MM.1S (cell line): ENCODE data around the gene IMMP2L.

Experiments used
- DNase-seq: peaks from one replicate; pipeline ENCODE4 v3.0.0-alpha.2; 2015
- H2AFZ ChIP-seq: fragments of 300-600 bp; sonication (generic); 2 replicates; pipeline ENCODE4 v1.6.0; 2016; ENCODE audit warnings: antibody characterized with exemption, low read length
- H3F3A ChIP-seq: fragments of 300-600 bp; sonication (generic); 2 replicates; pipeline ENCODE4 v1.6.1; 2016; ENCODE audit warnings: mild to moderate bottlenecking, antibody characterized with exemption, low read length, moderate library complexity, mixed read lengths; ENCODE audit not compliant: insufficient read depth
- H3K27ac ChIP-seq: fragments of 300-600 bp; sonication (generic); 2 replicates; pipeline ENCODE4 v1.5.1; 2016; ENCODE audit warnings: mild to moderate bottlenecking, low read length
- H3K27me3 ChIP-seq: fragments of 300-600 bp; sonication (generic); replicated peaks from 2 replicates; pipeline ENCODE4 v1.6.0; 2016; ENCODE audit warnings: low read length; ENCODE audit not compliant: insufficient read depth
- H3K36me3 ChIP-seq: fragments of 300-600 bp; sonication (generic); replicated peaks from 2 replicates; pipeline ENCODE4 v1.6.1; 2016; ENCODE audit warnings: mild to moderate bottlenecking, low read length, mixed read lengths; ENCODE audit not compliant: insufficient read depth
- H3K4me1 ChIP-seq: fragments of 300-600 bp; sonication (generic); 2 replicates; pipeline ENCODE4 v1.6.1; 2016; ENCODE audit warnings: low read length, mixed read lengths
- H3K4me2 ChIP-seq: fragments of 300-600 bp; sonication (generic); 2 replicates; pipeline ENCODE4 v1.6.0; 2016; ENCODE audit warnings: low read depth, low read length
- H3K4me3 ChIP-seq: fragments of 300-600 bp; sonication (generic); 2 replicates; pipeline ENCODE4 v1.5.1; 2016; ENCODE audit warnings: low read length, mixed read lengths
- H3K79me2 ChIP-seq: fragments of 300-600 bp; sonication (generic); 2 replicates; pipeline ENCODE4 v1.6.1; 2016; ENCODE audit warnings: mixed run types, low read length, mixed read lengths
- H3K9ac ChIP-seq: fragments of 300-600 bp; sonication (generic); 2 replicates; pipeline ENCODE4 v1.6.1; 2016; ENCODE audit warnings: low read length, mixed read lengths
- H3K9me2 ChIP-seq: fragments of 300-600 bp; sonication (generic); replicated peaks from 2 replicates; pipeline ENCODE4 v1.6.1; 2016; ENCODE audit warnings: mild to moderate bottlenecking, low read length, mixed read lengths; ENCODE audit not compliant: insufficient read depth
- H3K9me3 ChIP-seq: fragments of 300-600 bp; sonication (generic); replicated peaks from 2 replicates; pipeline ENCODE4 v1.6.1; 2016; ENCODE audit warnings: mild to moderate bottlenecking, low read length, mixed read lengths; ENCODE audit not compliant: insufficient read depth
- H4K20me1 ChIP-seq: fragments of 300-600 bp; sonication (generic); 2 replicates; pipeline ENCODE4 v1.6.1; 2016; ENCODE audit warnings: mild to moderate bottlenecking, low read length, moderate library complexity, mixed read lengths; ENCODE audit not compliant: insufficient read depth
- CTCF ChIP-seq: fragments of 300-600 bp; sonication (generic); IDR thresholded peaks from 2 replicates; pipeline ENCODE4 v1.5.1; 2016; ENCODE audit warnings: antibody characterized with exemption, low read length, mixed read lengths
- EZH2 ChIP-seq: fragments of 300-600 bp; sonication (generic); optimal IDR thresholded peaks from 2 replicates; pipeline ENCODE3; 2017; ENCODE audit warnings: low read depth, mild to moderate bottlenecking, antibody characterized with exemption, low read length, mixed read lengths
- EZH2phosphoT487 ChIP-seq: fragments of 300-600 bp; sonication (generic); IDR thresholded peaks from 2 replicates; pipeline ENCODE4 v1.6.1; 2018; ENCODE audit warnings: antibody characterized with exemption, low read length

The IMMP2L gene

GRCh38 chr7:111107579-111107978 lies 454.7 kb downstream of the IMMP2L start:
- Histone ChIP-seq H3F3A (no peaks in the 10 kb centered on the region), H2AFZ (no peak overlapping the region)

DNA sequence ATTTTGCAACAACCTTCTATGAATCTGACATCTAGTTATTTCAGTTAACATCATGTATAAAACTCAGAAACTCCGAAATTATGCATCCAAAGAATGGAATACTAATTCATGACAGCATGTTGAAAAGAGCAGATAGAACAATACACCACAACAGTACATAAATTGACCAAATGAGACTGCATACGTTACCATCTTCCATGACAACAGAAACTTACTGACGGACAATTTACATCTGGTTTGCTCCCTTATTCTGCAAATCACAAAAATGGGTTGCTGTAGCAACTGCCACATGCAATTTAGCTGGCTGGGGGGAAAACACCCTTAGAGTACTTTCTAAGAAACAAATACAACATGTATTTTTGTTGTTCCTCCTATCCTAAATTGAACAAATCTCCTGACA lies 457.0 kb downstream of the IMMP2L start:
- no peak for TF ChIP-seq CTCF
- no peak for TF ChIP-seq EZH2
- TF ChIP-seq EZH2phosphoT487, result no peak
- no peaks in the 10 kb centered on the region for H3K27me3 ChIP-seq
- H3K79me2 ChIP-seq, result no peaks in the 10 kb centered on the region
- no peaks in the 10 kb centered on the region for H3K9me2 ChIP-seq
- no peak overlapping the region for H3K27ac ChIP-seq
- no peaks in the 10 kb centered on the region for H4K20me1 ChIP-seq
- peaks cover 9% of the 10 kb centered on the region for H3K4me1 ChIP-seq
- no peaks in the 10 kb centered on the region for H3K9me3 ChIP-seq
- no peak for DNase-seq
- no peak overlapping the region for H2AFZ ChIP-seq
- no peaks in the 10 kb centered on the region for H3F3A ChIP-seq
- H3K9ac ChIP-seq, result no peak overlapping the region
- no peak overlapping the region for H3K4me2 ChIP-seq
- H3K4me3 ChIP-seq, result no peak overlapping the region
- no peaks in the 10 kb centered on the region for H3K36me3 ChIP-seq

More at GRCh38 chr7:111107579-111107978, 454.7 kb downstream of the IMMP2L start:
- H3K4me3 ChIP-seq, result no peak overlapping the region
- H3K4me2 ChIP-seq, result no peak overlapping the region
- no peak overlapping the region for H3K9ac ChIP-seq
- no peaks in the 10 kb centered on the region for H3K27me3 ChIP-seq
- DNase-seq, result no peak
- TF ChIP-seq EZH2 (no peak), CTCF (no peak)
- H3K4me1 ChIP-seq, result peaks cover 9% of the 10 kb centered on the region
- no peaks in the 10 kb centered on the region for H4K20me1 ChIP-seq
- no peaks in the 10 kb centered on the region for H3K9me3 ChIP-seq
- no peaks in the 10 kb centered on the region for H3K9me2 ChIP-seq
- no peaks in the 10 kb centered on the region for H3K36me3 ChIP-seq
- no peak overlapping the region for H3K27ac ChIP-seq
- H3K79me2 ChIP-seq, result no peaks in the 10 kb centered on the region

DNA sequence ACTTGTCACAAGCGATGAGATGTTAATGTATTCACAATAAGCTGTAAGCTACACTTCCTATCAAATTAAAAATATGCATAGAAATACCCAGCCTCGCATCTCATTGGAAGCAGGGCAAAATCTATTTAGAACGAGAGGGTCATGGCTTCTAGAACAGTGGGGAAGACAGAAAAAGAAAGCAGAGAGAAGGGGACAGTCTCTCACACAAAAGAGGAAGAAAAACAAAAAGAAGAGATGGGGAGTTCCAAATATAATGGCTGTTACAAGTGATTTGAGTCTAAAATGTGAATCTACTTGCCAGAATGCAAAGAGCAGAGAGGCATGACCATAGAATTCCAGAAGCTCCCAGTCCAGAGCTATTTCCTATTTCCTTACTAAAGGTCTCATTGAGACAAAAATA lies 457.6 kb downstream of the IMMP2L start:
- Histone ChIP-seq H3K9me3 (no peaks in the 10 kb centered on the region), H3K9me2 (no peaks in the 10 kb centered on the region), H3K4me1 (peaks cover 9% of the 10 kb centered on the region), H4K20me1 (no peaks in the 10 kb centered on the region), H3K27ac (no peak overlapping the region), H3F3A (no peaks in the 10 kb centered on the region), H2AFZ (no peak overlapping the region), H3K4me2 (no peak overlapping the region), H3K27me3 (no peaks in the 10 kb centered on the region), H3K9ac (no peak overlapping the region), H3K36me3 (no peaks in the 10 kb centered on the region), H3K4me3 (no peak overlapping the region), H3K79me2 (no peaks in the 10 kb centered on the region)
- TF ChIP-seq CTCF (no peak), EZH2 (no peak), EZH2phosphoT487 (no peak)
- DNase-seq, result no peak
